Peyer's patch (tissue), 4 donors: ENCODE results near the gene UST.

Source experiments
- CTCF ChIP-seq, 6 experiments: fragments of 450-650 bp in 4 of 6; fragments of 200-600 bp in 2 of 6; sonication (generic) in 1 of 6; IDR thresholded peaks; one replicate each; pipeline ENCODE4 v1.5.1; 2017 to 2019; ENCODE audit warnings: antibody characterized with exemption in 6 of 6, mild to moderate bottlenecking in 3 of 6, moderate library complexity in 1 of 6
- POLR2A ChIP-seq, 2 donors: fragments of 450-650 bp; IDR thresholded peaks; one replicate each; pipeline ENCODE4 v1.5.1; 2017; ENCODE audit warnings: antibody characterized with exemption in 2 of 2, mild to moderate bottlenecking in 2 of 2, moderate library complexity in 2 of 2

DNA sequence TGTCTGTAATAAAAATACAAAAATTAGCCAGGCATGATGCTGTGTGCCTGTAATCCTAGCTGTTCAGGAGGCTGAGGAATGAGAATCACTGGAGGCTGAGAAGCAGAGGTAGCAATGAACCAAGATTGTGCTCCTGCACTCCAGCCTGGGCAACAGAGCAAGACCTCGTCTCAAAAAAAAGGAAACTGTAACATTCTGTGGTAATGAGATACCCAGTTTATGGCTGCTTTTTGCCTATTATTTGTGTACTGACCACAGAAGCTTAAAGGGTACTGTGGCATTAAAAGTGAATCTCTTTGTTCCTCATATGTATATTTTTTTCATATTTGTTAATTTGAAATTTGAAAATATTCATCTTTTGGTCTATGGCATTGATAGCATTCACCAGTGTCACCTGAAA lies 185.4 kb downstream of the UST start:
- TF ChIP-seq CTCF (IDR thresholded peaks at IDR 0.05) (no peak), POLR2A (IDR thresholded peaks at IDR 0.05) (no peak)
